ENCODE measurements around the gene TUBB4A. TPM values are rescaled to one million over a fixed set of nuclear protein-coding genes. Genes with fewer than 3 reads are reported as not detected.

Gene TUBB4A
- total RNA-seq, 1 experiment from 2014 or later = 18.5 TPM

DNA sequence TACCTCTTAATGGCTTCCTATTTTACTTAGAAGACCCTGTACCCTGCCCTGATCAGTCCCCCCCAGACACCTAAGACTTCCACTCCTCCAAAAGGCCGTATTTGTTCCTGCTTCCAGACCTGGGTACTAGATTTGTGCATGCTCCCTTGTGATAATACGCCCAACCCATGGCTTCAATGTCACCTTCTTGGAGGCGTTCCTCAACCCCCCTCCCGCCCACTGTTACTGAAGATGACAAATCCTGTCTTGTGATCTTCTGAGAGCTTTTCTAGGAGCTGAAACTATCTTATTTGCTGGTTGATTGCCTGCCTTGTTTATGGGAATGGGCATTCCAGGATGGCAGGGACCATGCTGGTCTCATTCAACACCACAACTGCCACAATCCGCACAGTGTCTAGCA lies 51.9 kb downstream of the TUBB4A start (continued):
- TF ChIP-seq, protein P1, sequence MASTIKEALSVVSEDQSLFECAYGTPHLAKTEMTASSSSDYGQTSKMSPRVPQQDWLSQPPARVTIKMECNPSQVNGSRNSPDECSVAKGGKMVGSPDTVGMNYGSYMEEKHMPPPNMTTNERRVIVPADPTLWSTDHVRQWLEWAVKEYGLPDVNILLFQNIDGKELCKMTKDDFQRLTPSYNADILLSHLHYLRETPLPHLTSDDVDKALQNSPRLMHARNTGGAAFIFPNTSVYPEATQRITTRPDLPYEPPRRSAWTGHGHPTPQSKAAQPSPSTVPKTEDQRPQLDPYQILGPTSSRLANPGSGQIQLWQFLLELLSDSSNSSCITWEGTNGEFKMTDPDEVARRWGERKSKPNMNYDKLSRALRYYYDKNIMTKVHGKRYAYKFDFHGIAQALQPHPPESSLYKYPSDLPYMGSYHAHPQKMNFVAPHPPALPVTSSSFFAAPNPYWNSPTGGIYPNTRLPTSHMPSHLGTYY (CRISPR knock-in tag; IDR thresholded peaks at IDR 0.05) = no peak
- no peak for TF ChIP-seq CBFB (CRISPR knock-in tag; IDR thresholded peaks at IDR 0.05; ENCODE audit: low read depth)
- no peak for TF ChIP-seq FOXJ3 (CRISPR knock-in tag; IDR thresholded peaks at IDR 0.05; ENCODE audit: borderline replicate concordance)
- no peak for TF ChIP-seq SMAD3 (CRISPR knock-in tag; IDR thresholded peaks at IDR 0.05; ENCODE audit: borderline replicate concordance)

GRCh38 chr19:6448045-6448444 lies 54.1 kb downstream of the TUBB4A start:
- H3K27me3 Mint-ChIP-seq (ENCODE audit: low read depth) = no peaks in the 10 kb centered on the region
- H3K9me3 Mint-ChIP-seq = 0 out of 2 replicates have a peak, but pooled peaks cover 2% of the 10 kb centered on the region
- peaks cover 23% of the 10 kb centered on the region for H3K36me3 Mint-ChIP-seq
- ATAC-seq (no peak), DNase-seq (ENCODE audit: low spot score) (no peak)
- H3K27ac Mint-ChIP-seq = no peak overlapping the region
- H3K4me3 Mint-ChIP-seq = no peak overlapping the region
- H3K4me1 Mint-ChIP-seq = no peaks in the 10 kb centered on the region
- CTCF ChIA-PET = no interaction called here
- POLR2A ChIA-PET = no interaction called here
- no peak for TF ChIP-seq ATF1 (CRISPR knock-in tag; IDR thresholded peaks at IDR 0.05)
- no peak for TF ChIP-seq ZNF219 (CRISPR knock-in tag; IDR thresholded peaks at IDR 0.05; ENCODE audit: borderline replicate concordance)
- TF ChIP-seq CBFB (CRISPR knock-in tag; IDR thresholded peaks at IDR 0.05; ENCODE audit: low read depth) = no peak
- TF ChIP-seq E2F1 (CRISPR knock-in tag; IDR thresholded peaks at IDR 0.05) = no peak
- TF ChIP-seq, protein P2, sequence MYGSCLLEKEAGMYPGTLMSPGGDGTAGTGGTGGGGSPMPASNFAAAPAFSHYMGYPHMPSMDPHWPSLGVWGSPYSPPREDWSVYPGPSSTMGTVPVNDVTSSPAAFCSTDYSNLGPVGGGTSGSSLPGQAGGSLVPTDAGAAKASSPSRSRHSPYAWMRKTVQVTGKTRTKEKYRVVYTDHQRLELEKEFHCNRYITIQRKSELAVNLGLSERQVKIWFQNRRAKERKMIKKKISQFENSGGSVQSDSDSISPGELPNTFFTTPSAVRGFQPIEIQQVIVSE (CRISPR knock-in tag; IDR thresholded peaks at IDR 0.05; ENCODE audit: borderline replicate concordance) = no peak
- TF ChIP-seq, protein P1 (CRISPR knock-in tag; IDR thresholded peaks at IDR 0.05) = no peak
- TF ChIP-seq, protein P3, sequence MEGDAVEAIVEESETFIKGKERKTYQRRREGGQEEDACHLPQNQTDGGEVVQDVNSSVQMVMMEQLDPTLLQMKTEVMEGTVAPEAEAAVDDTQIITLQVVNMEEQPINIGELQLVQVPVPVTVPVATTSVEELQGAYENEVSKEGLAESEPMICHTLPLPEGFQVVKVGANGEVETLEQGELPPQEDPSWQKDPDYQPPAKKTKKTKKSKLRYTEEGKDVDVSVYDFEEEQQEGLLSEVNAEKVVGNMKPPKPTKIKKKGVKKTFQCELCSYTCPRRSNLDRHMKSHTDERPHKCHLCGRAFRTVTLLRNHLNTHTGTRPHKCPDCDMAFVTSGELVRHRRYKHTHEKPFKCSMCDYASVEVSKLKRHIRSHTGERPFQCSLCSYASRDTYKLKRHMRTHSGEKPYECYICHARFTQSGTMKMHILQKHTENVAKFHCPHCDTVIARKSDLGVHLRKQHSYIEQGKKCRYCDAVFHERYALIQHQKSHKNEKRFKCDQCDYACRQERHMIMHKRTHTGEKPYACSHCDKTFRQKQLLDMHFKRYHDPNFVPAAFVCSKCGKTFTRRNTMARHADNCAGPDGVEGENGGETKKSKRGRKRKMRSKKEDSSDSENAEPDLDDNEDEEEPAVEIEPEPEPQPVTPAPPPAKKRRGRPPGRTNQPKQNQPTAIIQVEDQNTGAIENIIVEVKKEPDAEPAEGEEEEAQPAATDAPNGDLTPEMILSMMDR (IDR thresholded peaks at IDR 0.05) = no peak
- TF ChIP-seq NFATC4 (CRISPR knock-in tag; IDR thresholded peaks at IDR 0.05) = no peak
- TF ChIP-seq ELF4 (CRISPR knock-in tag; IDR thresholded peaks at IDR 0.05; ENCODE audit: low read depth) = no peak
- TF ChIP-seq, protein P4, sequence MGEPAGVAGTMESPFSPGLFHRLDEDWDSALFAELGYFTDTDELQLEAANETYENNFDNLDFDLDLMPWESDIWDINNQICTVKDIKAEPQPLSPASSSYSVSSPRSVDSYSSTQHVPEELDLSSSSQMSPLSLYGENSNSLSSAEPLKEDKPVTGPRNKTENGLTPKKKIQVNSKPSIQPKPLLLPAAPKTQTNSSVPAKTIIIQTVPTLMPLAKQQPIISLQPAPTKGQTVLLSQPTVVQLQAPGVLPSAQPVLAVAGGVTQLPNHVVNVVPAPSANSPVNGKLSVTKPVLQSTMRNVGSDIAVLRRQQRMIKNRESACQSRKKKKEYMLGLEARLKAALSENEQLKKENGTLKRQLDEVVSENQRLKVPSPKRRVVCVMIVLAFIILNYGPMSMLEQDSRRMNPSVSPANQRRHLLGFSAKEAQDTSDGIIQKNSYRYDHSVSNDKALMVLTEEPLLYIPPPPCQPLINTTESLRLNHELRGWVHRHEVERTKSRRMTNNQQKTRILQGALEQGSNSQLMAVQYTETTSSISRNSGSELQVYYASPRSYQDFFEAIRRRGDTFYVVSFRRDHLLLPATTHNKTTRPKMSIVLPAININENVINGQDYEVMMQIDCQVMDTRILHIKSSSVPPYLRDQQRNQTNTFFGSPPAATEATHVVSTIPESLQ (CRISPR knock-in tag; IDR thresholded peaks at IDR 0.05) = no peak
- no peak for TF ChIP-seq TP53 (CRISPR knock-in tag; IDR thresholded peaks at IDR 0.05)
- no peak for TF ChIP-seq FOXJ3 (CRISPR knock-in tag; IDR thresholded peaks at IDR 0.05; ENCODE audit: borderline replicate concordance)
- no peak for TF ChIP-seq ZNF425 (CRISPR knock-in tag; conservative IDR thresholded peaks at IDR 0.05)
- no peak for TF ChIP-seq SP1 (CRISPR knock-in tag; conservative IDR thresholded peaks at IDR 0.05)
- no peak for TF ChIP-seq ETV6 (CRISPR knock-in tag; IDR thresholded peaks at IDR 0.05)
- TF ChIP-seq, protein P5, sequence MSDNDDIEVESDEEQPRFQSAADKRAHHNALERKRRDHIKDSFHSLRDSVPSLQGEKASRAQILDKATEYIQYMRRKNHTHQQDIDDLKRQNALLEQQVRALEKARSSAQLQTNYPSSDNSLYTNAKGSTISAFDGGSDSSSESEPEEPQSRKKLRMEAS (CRISPR knock-in tag; IDR thresholded peaks at IDR 0.05) = no peak
- TF ChIP-seq, protein P6, sequence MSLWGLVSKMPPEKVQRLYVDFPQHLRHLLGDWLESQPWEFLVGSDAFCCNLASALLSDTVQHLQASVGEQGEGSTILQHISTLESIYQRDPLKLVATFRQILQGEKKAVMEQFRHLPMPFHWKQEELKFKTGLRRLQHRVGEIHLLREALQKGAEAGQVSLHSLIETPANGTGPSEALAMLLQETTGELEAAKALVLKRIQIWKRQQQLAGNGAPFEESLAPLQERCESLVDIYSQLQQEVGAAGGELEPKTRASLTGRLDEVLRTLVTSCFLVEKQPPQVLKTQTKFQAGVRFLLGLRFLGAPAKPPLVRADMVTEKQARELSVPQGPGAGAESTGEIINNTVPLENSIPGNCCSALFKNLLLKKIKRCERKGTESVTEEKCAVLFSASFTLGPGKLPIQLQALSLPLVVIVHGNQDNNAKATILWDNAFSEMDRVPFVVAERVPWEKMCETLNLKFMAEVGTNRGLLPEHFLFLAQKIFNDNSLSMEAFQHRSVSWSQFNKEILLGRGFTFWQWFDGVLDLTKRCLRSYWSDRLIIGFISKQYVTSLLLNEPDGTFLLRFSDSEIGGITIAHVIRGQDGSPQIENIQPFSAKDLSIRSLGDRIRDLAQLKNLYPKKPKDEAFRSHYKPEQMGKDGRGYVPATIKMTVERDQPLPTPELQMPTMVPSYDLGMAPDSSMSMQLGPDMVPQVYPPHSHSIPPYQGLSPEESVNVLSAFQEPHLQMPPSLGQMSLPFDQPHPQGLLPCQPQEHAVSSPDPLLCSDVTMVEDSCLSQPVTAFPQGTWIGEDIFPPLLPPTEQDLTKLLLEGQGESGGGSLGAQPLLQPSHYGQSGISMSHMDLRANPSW (CRISPR knock-in tag; conservative IDR thresholded peaks at IDR 0.05; ENCODE audit: low read depth) = no peak
- no peak for TF ChIP-seq ZNF317 (CRISPR knock-in tag; IDR thresholded peaks at IDR 0.05; ENCODE audit: borderline replicate concordance, low read depth)
